GM12878 (cell line): Measurements from ENCODE around the gene HINT1. TPM values are rescaled to one million over a fixed set of nuclear protein-coding genes. Genes with fewer than 3 reads are reported as not detected.
A peak's percentile ranks its signal among the peaks of the same experiment; 100 is the strongest.

Experiments
- BCL3 ChIP-seq: IDR thresholded peaks from 2 replicates; pipeline ENCODE4 v1.6.1; 2011; ENCODE audit warnings: borderline replicate concordance, low read depth, mild to moderate bottlenecking, moderate library complexity, low read length; ENCODE audit not compliant: insufficient read depth, poor library complexity, severe bottlenecking
- CHD1 ChIP-seq: IDR thresholded peaks from 2 replicates; pipeline ENCODE4 v1.6.1; 2012; ENCODE audit warnings: low read depth, low read length, improper control_type of control experiment
- ETV6 ChIP-seq, 2 experiments: fragments of 450-650 bp in 1 of 2; IDR thresholded peaks in 1 of 2; conservative IDR thresholded peaks in 1 of 2; 2 replicates each; pipeline ENCODE4 v1.6.1; 2014; ENCODE audit warnings: antibody characterized with exemption in 1 of 2, borderline replicate concordance in 1 of 2, low read depth in 1 of 2, mild to moderate bottlenecking in 1 of 2, moderate library complexity in 1 of 2
- FOXM1 ChIP-seq: IDR thresholded peaks from 2 replicates; pipeline ENCODE4 v1.6.1; 2012; ENCODE audit warnings: low read depth, mild to moderate bottlenecking, inconsistent platforms, low read length, moderate library complexity
- IRF5 ChIP-seq: fragments of 450-650 bp; IDR thresholded peaks from 2 replicates; pipeline ENCODE4 v1.6.1; 2017; ENCODE audit warnings: borderline replicate concordance
- NKRF ChIP-seq: fragments of 450-650 bp; conservative IDR thresholded peaks from 2 replicates; pipeline ENCODE4 v1.6.1; 2017; ENCODE audit warnings: mild to moderate bottlenecking, moderate library complexity
- NR2F1 ChIP-seq: fragments of 450-650 bp; conservative IDR thresholded peaks from 2 replicates; pipeline ENCODE4 v1.6.1; 2017; ENCODE audit warnings: mild to moderate bottlenecking
- PKNOX1 ChIP-seq: fragments of 450-650 bp; IDR thresholded peaks from 2 replicates; pipeline ENCODE4 v1.6.1; 2016; ENCODE audit warnings: mild to moderate bottlenecking
- PRDM15 ChIP-seq: fragments of 450-650 bp; formaldehyde crosslinking; IDR thresholded peaks from 2 replicates; pipeline ENCODE4 v1.4.0; 2020; ENCODE audit warnings: mild to moderate bottlenecking, moderate library complexity
- RB1 ChIP-seq: fragments of 450-650 bp; formaldehyde crosslinking; IDR thresholded peaks from 2 replicates; pipeline ENCODE4 v1.6.1; 2017; ENCODE audit warnings: mild to moderate bottlenecking, borderline replicate concordance
- WRNIP1 ChIP-seq: IDR thresholded peaks from 2 replicates; pipeline ENCODE4 v1.6.1; 2011; ENCODE audit warnings: low read depth, low read length, improper control_type of control experiment, borderline replicate concordance
- ZBTB11 ChIP-seq: fragments of 450-650 bp; formaldehyde crosslinking; IDR thresholded peaks from 2 replicates; pipeline ENCODE4 v1.5.0; 2022; ENCODE audit warnings: mild to moderate bottlenecking, missing genetic modification characterization
- polyA plus RNA-seq, 11 experiments: library from polyadenylated mRNA; depleted of rRNA in 4 of 11; unstranded in 6 of 11; stranded (reverse) in 5 of 11; fragments of >200 nt; fragmentation: Nextera tagmentation in 4 of 11; fragmentation: Illumina TruSeq in 1 of 11; extraction: Ambion mirVana in 4 of 11; extraction: Trizol in 1 of 11; gene quantifications; 1 replicate in 1 of 11; 2 replicates in 10 of 11; pipeline versions ENCODE4 v1.2.1 to v1.2.3, GENCODE V29; 2011 to 2016; ENCODE audit warnings: inconsistent platforms in 2 of 11, missing spikeins in 2 of 11, low read depth in 1 of 11
- total RNA-seq, 4 experiments: library from RNA; depleted of rRNA in 3 of 4; stranded (reverse); fragments of >200 nt in 3 of 4; fragmentation: Illumina TruSeq in 1 of 4; extraction: Trizol in 1 of 4; gene quantifications; 2 replicates each; pipeline versions ENCODE4 v1.2.1 to v1.2.3, GENCODE V29; 2013 to 2021

HINT1 gene
- total and polyA plus RNA-seq, 10 of the 15 experiments (the other 5 are each of a cell fraction or from before 2014, with no cell fraction given) = 253 to 997 (median 562) TPM

GRCh38 chr5:131209506-131210150 is 44.6 kb upstream of the HINT1 start (continued):
- TF ChIP-seq ZBTB11 (CRISPR knock-in tag) (no peak), CHD1 (no peak), BCL3 (peak; percentile 83), IRF5 (no peak), NR2F1 (no peak), WRNIP1 (no peak; the same call in 1 of the 2 replicates), FOXM1 (peak; percentile 91), PKNOX1 (peak; percentile 89), RB1 (peak; percentile 83; the same call in 1 of the 2 replicates), ETV6 (conservative IDR thresholded peaks at IDR 0.05 in 1 of 2, IDR thresholded peaks at IDR 0.05 in 1 of 2; ENCODE audit: borderline replicate concordance in 1 of 2, low read depth in 1 of 2) (peak in 1 of 2 experiments; percentile 73; a peak in 2 of 4 replicates), NKRF (peak; percentile 30; the same call in 1 of the 2 replicates), PRDM15 (CRISPR knock-in tag) (no peak)
